PC-3 (cell line): Measurements from ENCODE around the gene SNX22.

Source experiments
- EZH2 ChIP-seq: fragments of 300-600 bp; sonication (generic); IDR thresholded peaks from one replicate; pipeline ENCODE4 v1.6.1; 2017; ENCODE audit warnings: antibody characterized with exemption, mild to moderate bottlenecking, low read length; ENCODE audit not compliant: unreplicated experiment
- TF ChIP-seq, protein P1 (sequence below): fragments of 300-600 bp; sonication (generic); conservative IDR thresholded peaks from 2 replicates; pipeline ENCODE4 v1.5.1; 2017; ENCODE audit warnings: antibody characterized with exemption, low read depth, mild to moderate bottlenecking, low read length

GRCh38 chr15:64152507-64153387, 1.2 kb downstream of the SNX22 start:
- TF ChIP-seq, protein P1, sequence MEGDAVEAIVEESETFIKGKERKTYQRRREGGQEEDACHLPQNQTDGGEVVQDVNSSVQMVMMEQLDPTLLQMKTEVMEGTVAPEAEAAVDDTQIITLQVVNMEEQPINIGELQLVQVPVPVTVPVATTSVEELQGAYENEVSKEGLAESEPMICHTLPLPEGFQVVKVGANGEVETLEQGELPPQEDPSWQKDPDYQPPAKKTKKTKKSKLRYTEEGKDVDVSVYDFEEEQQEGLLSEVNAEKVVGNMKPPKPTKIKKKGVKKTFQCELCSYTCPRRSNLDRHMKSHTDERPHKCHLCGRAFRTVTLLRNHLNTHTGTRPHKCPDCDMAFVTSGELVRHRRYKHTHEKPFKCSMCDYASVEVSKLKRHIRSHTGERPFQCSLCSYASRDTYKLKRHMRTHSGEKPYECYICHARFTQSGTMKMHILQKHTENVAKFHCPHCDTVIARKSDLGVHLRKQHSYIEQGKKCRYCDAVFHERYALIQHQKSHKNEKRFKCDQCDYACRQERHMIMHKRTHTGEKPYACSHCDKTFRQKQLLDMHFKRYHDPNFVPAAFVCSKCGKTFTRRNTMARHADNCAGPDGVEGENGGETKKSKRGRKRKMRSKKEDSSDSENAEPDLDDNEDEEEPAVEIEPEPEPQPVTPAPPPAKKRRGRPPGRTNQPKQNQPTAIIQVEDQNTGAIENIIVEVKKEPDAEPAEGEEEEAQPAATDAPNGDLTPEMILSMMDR, result no peak
- TF ChIP-seq EZH2, result no peak
